Fibroblast of peridontal ligament (primary cell): ENCODE measurements around the gene BMI1.
"Not testable (repeated sequence)": the region's sequence is repeated elsewhere in the genome, so short reads cannot be mapped to it uniquely, and the experiment has no call there.

Experiments used
- DNase-seq: peaks from one replicate; pipeline ENCODE4 v3.0.0-alpha.2; 2010; ENCODE audit errors: extremely low read depth

The BMI1 gene

GRCh38 chr10:22320591-22321155, at the start of gene BMI1:
BMI1 (plus strand) TSS chr10:22321099; CDS start chr10:22326450, 5,351 bp downstream.
- peak; percentile 71 for DNase-seq

- DNase-seq: no peak
These were observed 49.1 kb upstream of the BMI1 start for GRCh38 chr10:22271786-22272185.

- no peak for DNase-seq
These were observed 42.5 kb upstream of the BMI1 start for GRCh38 chr10:22278441-22278782.

GRCh38 chr10:22280078-22280477, 40.8 kb upstream of the BMI1 start:
- DNase-seq: no peak

- DNase-seq: no peak
These were observed 35.8 kb upstream of the BMI1 start for GRCh38 chr10:22285130-22285529.

GRCh38 chr10:22293747-22294404, 27.0 kb upstream of the BMI1 start:
- no peak for DNase-seq

- no peak for DNase-seq
These were observed 26.2 kb upstream of the BMI1 start for GRCh38 chr10:22294694-22295093.

- DNase-seq: no peak
These were observed 19.7 kb upstream of the BMI1 start for GRCh38 chr10:22301193-22301592.

GRCh38 chr10:22303461-22303860, 17.4 kb upstream of the BMI1 start:
- no peak for DNase-seq

- DNase-seq: no peak
These were observed 15.2 kb upstream of the BMI1 start for GRCh38 chr10:22305721-22306120.

- peak; percentile 45 for DNase-seq
These were observed 12.5 kb upstream of the BMI1 start for GRCh38 chr10:22308390-22308789.

- DNase-seq: no peak
These were observed 11.5 kb upstream of the BMI1 start for GRCh38 chr10:22309180-22310000.

GRCh38 chr10:22310012-22310411, 10.9 kb upstream of the BMI1 start:
- not testable (repeated sequence) for DNase-seq

GRCh38 chr10:22310928-22311327, 10.0 kb upstream of the BMI1 start:
- no peak for DNase-seq

- DNase-seq: no peak
These were observed 6.0 kb upstream of the BMI1 start for GRCh38 chr10:22314852-22315251.

- DNase-seq: peak; percentile 25
These were observed 5.2 kb upstream of the BMI1 start for GRCh38 chr10:22315455-22316285.

GRCh38 chr10:22316286-22317075, 4.4 kb upstream of the BMI1 start, which contains the start of gene COMMD3:
COMMD3 (plus strand) TSS chr10:22316388; CDS start chr10:22316418, 30 bp downstream.
- peak; percentile 83 for DNase-seq

GRCh38 chr10:22317076-22317370, 3.9 kb upstream of the BMI1 start:
- DNase-seq: no peak

- no peak for DNase-seq
These were observed 2.9 kb upstream of the BMI1 start for GRCh38 chr10:22317771-22318565.

GRCh38 chr10:22318772-22319171, 2.1 kb upstream of the BMI1 start:
- DNase-seq: no peak
